Activated effector memory CD4-positive, alpha-beta T cell treated with anti-CD3 and anti-CD28 coated beads, Interleukin-2, amount 50 U/mL, for 16 hours (primary cell): Measurements from ENCODE around the gene OMP.

Source experiments
- DNase-seq: peaks from one replicate; pipeline ENCODE4 v3.0.0-alpha.2; 2020

The OMP gene

DNA sequence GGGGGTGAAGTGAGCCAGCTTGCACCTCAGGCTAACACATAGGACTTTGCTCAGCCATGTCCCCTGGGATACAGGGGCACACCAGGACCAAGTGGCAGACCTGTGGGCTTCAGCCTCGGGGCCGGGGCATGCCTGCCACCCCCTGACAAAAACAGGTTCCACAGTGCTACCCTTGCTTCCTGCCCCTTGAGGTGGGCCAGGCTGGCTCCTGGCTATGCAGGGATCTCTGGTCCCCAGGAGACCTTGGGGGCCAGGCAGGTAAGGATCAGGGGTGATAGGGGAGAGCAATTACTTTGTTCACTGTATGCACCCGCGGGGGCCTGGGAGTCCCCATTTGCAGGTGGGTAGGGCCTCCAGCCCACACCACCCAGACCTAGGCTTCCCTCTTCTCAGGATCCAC is 23.1 kb downstream of the OMP start:
- no peak for DNase-seq

DNA sequence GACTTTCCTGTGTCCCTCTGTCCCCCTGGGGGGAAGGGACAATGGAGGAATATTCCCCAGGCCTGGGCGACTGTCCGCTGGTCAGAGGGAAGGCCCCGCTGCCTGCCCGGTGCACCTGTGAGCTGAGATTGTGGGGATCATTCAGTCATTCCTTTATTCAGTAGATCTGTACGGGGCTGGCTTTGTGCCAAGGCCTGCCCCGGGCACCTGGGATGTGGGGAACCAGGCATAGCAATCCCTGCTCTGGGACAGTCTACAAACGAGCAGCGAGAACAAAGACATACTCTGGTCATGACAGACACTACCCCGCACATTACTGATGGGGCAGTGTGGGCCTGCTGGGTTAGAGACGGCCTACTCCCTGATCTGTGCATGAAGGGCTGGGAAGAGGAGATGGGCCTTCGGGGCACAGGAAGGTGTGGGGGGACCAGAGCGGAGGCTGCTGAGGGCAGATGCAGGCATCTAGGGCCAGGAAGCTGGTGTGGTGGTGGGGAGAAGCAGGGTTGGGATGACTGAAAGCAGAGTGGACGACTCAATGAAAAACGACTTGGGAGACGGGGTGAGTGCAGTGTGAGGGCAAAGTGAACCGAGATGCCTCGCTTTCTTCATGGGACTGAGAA is 23.6 kb downstream of the OMP start:
- DNase-seq: no peak

DNA sequence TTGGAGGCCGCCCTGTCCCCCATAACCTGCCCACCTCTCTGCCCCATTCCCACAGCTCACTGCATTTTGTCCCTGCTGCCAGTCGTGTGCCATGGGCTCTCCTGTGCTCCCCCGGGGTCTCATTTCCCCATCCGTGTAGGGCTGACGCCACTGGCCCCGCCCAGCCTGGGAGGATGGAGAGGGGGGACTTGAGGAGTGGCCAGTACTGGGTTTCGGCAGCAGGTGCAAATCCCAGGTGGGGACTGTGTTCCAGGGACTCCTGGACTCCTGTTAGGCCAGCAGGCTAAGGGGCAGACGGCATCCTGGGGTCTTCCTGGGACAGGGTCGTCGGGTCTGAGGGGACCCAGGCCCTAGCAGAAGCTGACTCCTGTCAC is 24.2 kb downstream of the OMP start:
- no peak for DNase-seq

DNA sequence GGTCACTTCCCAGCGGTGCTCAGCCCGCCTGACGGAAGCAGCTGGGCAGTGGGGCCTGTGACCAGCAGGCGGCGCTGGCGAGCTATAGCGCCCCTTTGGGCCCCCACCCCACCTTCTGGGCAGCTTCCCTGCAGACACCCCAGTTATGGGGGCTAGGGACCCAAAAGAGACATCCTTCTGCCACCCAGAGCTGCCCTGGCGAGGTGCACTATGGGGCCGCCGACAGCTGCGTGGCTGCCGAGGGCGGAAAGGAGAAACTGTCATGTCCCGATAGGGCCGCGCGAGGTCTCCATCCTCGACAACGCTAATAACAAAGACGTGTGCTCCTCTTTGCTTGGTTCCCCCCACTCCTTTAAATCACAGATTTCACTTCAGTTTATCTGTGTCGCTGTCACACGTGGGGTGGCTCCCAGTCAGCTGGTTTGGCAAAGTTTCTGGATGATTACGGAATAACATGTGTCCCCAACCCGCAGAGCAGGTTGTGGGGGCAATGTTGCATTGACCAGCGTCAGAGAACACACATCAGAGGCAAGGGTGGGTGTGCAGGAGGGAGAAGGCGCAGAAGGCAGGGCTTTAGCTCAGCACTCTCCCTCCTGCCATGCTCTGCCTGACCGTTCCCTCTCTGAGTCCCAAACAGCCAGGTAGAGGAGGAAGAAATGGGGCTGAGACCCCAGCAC is 24.7 kb downstream of the OMP start:
- peak; percentile 85 for DNase-seq

DNA sequence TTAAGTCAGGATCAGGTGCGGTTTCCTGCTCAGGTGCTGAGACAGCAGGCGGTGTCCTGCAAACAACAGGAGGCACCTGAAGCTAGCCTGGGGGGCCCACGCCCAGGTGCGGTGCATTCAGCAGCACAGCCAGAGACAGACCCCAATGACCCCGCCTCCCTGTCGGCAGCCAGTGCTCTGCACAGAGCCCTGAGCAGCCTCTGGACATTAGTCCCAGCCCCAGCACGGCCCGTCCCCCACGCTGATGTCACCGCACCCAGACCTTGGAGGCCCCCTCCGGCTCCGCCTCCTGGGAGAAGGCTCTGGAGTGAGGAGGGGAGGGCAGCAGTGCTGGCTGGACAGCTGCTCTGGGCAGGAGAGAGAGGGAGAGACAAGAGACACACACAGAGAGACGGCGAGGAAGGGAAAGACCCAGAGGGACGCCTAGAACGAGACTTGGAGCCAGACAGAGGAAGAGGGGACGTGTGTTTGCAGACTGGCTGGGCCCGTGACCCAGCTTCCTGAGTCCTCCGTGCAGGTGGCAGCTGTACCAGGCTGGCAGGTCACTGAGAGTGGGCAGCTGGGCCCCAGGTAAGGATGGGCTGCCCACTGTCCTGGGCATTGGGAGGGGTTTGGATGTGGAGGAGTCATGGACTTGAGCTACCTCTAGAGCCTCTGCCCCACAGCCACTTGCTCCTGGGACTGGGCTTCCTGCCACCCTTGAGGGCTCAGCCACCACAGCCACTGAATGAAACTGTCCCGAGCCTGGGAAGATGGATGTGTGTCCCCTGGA is 25.5 kb downstream of the OMP start, which contains the start of gene MYO7A:
MYO7A (plus strand) TSS at position 327 of the 772 bp plus-strand sequence. CDS start 2,389 bp downstream, outside the sequence.
- no peak for DNase-seq

DNA sequence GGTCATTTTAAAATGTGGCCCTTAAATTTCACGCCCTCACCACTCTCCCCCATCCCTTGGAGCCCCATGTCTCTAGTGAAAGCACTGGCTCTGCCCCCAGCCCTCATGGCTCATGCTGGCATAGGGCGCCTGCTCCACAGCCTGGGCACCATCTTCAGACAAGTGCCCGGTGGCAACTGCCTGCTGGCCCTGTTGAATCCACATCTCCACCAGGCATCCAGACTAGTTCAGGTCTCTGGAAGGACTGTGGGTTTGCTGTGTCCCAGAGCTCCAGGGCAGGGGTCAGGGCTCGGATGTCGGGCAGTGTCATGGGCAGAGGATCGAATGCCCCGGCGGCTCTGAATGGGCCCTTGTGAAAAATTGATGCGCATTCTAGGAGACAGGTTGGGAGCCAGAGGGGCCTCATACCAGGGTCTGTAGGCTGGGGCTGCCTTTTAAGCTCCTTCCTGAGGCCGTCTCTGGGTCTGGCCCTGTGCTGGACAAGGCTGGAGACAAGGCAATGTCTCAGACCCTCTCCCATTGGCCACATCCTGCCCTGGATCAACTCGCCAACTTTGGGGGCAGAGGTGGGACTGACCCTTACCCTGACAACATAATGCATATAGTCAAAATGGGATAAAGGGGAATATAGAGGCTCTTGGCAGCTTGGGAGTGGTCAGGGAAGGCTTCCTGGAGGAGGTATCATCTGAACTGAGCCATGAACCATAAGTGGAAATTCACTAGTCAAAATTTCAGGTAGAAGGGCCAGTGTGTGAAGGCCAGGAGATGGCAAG is 26.6 kb downstream of the OMP start:
- no peak for DNase-seq

DNA sequence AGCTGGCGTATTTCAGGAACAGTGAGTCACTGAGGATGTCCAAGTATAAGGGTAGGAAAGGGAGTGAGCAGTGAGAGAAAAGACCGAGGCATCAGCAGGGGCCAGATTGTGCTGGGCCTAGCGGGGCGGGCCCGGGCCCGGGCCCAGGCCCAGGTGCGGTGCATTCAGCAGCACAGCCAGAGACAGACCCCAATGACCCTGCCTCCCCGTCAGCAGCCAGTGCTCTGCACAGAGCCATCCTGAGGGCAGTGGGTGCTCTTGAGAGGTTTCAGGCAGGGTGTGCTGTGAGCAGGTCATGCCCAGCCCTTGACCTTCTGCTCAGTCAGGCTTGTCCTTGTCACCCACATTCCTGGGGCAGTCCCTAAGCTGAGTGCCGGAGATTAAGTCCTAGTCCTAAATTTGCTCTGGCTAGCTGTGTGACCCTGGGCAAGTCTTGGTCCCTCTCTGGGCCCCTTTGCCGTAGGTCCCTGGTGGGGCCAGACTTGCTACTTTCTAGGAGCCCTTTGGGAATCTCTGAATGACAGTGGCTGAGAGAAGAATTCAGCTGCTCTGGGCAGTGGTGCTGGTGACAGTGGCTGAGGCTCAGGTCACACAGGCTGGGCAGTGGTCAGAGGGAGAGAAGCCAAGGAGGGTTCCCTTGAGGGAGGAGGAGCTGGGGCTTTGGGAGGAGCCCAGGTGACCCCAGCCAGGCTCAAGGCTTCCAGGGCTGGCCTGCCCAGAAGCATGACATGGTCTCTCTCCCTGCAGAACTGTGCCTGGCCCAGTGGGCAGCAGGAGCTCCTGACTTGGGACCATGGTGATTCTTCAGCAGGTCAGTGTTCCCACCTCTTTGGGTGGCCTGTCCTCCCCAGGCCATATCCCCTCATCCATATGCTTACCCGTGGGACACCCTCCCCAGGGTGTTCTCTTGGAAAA is 27.5 kb downstream of the OMP start:
- DNase-seq: no peak

DNA sequence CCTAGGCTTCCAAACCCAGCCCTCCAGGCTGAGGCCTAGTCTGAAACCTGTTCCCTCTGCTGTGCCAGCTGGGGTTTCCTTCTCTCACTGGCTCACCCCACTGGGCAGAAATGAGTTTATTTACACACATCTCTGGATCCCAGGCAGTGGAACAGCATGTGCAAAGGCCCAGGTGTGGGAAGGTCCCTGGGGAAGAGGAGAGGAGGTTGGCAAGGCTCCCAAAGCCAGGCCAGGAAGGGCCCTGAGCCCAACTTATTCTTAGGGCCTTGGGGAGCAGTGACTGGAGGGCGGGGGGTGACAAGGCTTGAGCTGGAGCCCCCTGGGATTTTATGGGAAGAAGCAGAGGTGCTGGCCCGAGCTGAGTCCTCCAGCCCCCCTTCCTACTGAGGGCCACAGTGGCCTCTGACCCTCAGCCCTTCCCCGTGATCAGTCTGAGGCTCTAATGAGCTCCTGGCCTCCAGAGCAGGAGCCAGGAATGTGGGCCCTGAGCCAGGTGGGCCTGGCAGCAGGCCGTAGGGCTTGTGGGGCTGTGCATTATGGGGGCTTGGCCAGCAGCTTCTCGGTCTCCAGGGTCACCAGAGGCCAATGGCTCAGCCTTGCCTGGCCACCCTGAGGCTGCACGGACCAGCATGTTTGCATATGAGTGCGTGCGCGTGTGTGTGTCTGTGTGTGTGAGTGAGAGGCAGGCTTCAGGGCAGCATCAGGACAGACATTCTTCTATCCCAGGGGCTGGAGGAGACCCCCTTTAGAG is 28.3 kb downstream of the OMP start:
- DNase-seq: no peak

DNA sequence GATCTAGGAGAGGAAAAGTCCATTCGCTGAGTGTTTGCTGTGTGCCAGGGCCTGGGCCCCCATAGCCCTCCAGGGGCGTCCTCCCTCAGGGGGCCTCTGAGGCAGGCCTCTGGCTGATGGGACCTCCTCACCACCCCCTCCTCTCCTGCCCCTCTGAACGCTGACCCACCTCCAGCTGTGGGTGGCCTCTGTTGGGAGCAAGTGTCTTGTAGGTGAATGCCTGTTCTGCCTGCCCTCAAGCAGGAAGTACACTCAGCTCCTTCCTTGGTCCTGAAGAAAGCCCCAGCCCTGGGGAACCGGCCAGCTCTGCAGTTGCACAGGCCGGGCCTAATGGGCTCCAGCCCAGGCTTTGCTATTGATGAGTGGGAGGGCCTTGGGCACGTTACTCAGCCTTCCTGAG is 28.9 kb downstream of the OMP start:
- DNase-seq: no peak

DNA sequence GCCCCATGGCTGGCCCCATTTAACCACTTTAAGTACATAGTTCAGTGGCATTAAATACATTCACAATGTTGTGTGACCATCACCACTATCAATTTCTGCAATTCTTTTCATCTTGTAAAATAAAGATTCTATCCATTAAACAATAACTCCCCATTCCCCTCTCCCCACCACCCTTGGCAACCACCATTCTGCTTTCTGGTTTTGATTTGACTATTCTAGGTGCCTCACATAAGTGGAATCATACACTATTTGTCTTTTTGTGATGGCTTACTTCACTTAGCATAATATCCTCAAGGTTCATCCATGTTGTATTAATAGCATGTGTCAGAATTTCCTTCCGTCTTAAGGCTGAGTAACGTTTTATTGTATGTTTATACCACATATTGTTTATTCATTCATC is 32.4 kb downstream of the OMP start:
- DNase-seq: no peak

DNA sequence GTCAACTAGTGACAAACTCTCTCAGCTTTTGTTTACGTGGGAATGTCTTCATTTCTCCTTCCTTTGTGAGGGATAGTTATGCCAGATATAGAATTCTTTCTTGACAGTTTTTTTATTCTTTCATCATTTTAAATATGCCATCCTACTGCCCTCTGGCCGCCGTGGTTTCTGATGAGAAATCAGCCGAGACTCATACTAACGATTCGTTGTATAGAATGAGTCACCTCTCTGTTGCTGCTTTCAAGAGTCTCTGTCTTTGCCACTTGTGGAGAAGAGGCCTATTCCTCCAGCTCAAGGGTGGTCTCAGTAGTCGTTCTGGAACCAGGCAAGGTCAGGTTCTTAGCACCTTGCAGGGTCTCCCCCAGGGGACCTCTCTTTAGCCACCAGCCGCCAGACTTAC is 33.4 kb downstream of the OMP start:
- no peak for DNase-seq

DNA sequence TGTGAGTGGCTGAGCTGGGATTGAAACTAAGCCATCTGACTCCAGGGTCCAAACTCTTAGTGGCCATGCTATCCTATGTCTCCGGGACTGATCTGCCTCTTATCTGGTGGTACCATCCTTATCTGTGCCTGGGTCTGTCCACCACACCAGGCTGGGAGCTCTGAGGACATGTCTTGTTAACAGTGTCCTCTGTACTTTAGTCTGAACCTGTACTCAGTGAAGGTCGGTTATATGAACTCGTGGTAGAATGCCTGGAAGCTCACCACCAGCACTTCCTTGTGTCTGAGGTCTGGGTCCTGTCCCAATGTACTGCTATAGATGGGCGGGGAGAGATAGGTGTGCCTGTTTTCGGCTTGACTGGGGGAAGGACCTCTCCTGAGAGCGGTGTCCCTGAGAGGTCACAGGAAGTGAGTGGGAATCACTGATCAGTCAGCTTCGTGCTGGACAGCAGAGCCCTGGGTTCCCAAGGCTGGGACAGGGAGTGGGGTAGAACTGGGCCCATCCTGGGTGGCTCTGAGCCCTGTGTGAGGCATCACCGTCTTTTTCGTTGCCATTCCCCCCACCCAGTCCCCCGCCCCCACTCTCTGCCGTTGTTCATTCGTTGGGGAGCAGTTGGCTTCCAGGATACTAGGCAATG is 34.3 kb downstream of the OMP start:
- no peak for DNase-seq

DNA sequence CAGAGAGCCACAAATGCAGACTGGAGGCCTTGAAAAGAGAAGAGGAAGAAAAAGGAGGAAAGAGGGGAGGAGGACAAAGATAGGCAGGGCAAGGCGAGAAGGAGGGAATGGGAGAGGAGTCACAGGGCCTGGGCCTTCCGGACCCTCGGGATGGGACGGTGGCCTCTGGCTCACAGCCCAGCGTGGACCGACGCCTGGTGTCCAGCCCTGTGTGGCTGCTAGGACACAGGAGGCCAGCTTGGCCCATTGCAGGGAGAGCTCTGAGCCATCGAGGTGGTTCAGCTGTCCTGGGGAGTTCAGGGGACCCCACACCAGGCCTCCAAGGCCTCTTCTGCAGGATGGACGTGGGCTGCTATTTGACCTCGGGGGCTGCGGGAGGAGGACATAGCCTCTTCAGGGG is 34.8 kb downstream of the OMP start:
- DNase-seq: no peak

DNA sequence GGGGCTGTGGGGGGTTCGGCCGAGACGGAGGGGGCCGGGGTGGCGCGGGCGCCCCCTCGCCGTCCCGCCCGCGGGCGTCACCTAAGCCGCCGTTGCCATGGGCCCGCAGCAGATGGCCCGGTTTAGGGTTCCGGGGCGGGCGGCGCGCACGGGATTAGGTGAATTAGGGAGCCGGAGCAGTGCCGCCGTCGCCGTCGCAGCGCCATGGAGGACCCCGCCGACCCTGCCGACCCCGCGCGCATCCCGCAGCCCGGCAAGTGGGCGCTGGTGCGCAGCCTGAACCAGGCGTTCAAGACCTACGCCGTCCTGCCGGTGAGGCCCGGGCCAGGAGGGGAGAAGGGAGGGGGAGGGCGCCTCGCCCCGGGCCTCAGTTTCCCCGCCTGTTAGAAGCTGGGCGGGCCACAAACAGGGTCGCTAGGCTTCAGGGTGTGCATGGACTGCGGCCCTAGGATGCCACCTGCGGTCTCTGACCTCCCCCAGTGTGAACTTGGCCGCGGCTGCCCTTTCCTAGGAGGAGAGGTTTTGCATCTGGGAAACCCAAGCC is 35.5 kb downstream of the OMP start:
- DNase-seq: no peak

DNA sequence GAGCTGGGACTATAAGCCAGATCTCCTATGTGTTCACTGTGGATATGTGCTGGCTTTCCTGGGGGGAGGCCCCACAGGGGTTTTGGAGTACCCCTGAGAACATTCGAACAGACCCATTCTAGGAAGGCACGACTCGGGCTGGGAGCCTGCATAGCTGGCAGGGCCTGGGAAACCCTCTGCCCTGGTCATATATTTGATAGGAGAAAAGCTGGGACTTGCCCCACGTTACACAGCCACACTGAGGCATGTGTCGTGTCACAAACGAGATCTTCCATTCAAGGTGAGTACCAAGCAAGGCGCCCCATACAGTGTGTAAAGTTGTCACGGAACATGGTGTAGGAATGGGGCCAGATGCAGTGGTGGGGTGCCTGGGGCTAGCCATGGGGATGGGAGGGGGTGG is 36.6 kb downstream of the OMP start:
- DNase-seq: no peak

DNA sequence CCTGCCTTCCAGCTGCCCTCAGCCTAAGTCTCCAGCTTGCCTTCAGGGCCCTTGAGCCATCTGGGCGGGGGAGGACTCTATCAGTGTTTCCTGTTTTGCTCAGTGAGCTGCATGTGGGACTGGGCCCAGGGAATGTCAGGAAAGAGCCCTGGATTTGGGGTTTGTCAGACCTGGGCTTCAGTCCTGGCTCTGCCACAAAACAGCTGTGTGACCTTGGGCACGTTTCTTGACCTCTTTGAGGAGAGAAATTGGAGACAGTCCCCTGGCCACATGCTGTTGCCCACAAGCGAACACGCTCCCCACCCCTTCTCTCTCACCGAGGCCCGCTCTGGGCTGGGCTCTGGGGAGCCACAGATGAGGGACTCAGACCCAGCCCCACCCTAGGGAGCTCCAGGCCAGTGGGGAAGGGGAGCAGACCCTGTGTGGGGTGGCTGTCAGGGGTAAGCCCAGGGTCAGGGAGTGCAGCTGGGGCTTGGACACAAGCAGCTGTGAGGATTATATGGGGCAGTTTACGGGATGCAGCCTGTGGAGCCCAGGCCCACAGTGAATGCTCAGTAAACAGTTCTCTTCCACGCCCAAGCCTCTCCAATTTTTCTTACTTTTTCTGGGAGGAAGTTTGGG is 37.7 kb downstream of the OMP start:
- DNase-seq: no peak

DNA sequence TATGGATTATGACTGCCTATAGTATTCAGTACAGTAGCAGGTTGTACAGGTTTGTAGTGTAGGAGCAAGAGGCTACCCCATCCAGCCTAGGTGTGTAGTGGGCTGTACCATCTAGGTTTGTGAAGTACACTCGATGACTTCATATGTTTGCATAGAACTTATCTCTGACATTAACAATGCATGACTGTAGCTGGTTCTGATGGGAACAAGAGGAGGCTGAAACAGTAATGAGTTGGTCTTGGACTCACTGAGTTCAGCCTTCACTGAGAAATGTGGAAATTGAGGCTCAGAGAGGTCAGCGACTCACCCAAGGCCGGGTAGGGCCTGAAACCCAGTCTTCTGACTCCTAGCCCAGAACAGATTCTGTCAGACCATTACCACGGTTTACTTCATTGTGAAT is 38.4 kb downstream of the OMP start:
- no peak for DNase-seq

DNA sequence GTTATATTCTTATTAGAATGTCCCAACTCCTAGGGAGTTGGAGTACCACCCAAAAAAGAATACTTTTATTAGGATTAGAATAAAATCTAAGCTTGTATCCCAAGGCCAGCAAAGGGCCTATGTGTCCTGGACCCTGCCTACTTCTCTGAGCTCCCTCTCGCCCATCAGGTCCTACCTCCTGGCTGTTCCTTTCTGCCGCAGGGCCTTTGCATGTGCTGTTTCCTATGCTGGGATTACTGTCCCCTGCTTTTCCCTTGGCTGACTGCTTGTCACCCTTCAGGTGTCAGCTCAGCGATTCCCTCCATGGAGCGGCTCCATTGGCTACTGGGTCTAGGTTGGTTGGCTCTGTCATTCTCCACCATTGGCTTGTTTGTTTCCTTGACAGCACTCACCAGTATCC is 38.8 kb downstream of the OMP start:
- no peak for DNase-seq

DNA sequence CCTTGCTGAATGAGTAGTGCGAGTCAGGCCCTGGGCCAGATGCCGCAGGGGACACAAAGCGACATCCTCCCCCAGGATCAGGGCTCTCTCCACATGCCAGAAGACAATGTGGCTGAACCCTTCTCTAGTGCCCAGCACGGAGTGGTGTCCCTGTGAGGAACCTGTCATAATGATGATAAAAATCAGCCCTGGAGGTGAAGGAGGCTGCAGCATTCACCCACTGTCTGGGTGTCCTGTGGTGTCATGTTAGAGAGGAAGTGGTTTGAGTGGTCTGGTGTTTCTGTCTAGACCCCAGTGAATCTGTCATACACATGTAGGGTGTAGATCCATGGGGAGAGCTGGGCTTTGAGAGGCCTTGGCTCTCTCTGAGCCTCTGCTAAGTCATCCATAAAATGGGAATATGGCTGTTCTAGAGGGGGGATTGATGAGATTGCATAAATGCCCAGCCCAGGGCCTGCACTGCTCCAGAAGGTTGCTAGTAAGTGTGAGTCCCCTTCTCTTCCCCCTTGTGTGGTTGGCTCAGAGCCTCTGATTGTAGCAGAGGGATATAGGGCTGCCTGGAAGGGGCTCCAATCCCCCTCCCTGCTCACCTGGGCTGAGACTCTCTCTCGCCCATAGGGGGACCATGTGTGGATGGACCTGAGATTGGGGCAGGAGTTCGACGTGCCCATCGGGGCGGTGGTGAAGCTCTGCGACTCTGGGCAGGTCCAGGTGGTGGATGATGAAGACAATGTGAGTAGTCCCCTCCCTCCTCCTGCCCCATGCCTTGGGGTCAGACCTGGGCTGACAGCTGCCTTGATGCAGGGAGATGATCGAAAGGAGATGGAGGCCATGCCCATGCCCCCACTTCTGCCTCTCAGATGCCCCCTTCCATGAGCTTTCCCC is 39.7 kb downstream of the OMP start:
- no peak for DNase-seq
